GM19438 (cell line): ENCODE measurements around the gene TRAF7.

Experiments
- ATAC-seq: cut with Tn5 transposase; IDR thresholded peaks from one replicate; pipeline ENCODE4 v1.9.1; 2021; ENCODE audit warnings: low read depth; ENCODE audit not compliant: unreplicated experiment

TRAF7 gene

GRCh38 chr16:2163211-2163881 lies 7.8 kb downstream of the TRAF7 start:
- no peak for ATAC-seq

- ATAC-seq, result no peak
These were observed 10.3 kb downstream of the TRAF7 start for GRCh38 chr16:2165861-2166260.

GRCh38 chr16:2166263-2167067 lies 10.9 kb downstream of the TRAF7 start:
- ATAC-seq, result no peak

GRCh38 chr16:2167068-2167638 lies 11.6 kb downstream of the TRAF7 start:
- ATAC-seq, result no peak

GRCh38 chr16:2170080-2170479 lies 14.5 kb downstream of the TRAF7 start:
- ATAC-seq, result no peak

GRCh38 chr16:2170587-2171435 lies 15.2 kb downstream of the TRAF7 start:
- no peak for ATAC-seq

- ATAC-seq, result no peak
These were observed 16.1 kb downstream of the TRAF7 start for GRCh38 chr16:2171601-2172178.

GRCh38 chr16:2172688-2173335 lies 17.2 kb downstream of the TRAF7 start:
- ATAC-seq, result no peak

GRCh38 chr16:2173366-2173765 lies 17.8 kb downstream of the TRAF7 start:
- ATAC-seq, result no peak

- ATAC-seq, result no peak
These were observed 18.3 kb downstream of the TRAF7 start for GRCh38 chr16:2173916-2174315.

- ATAC-seq, result no peak
These were observed 19.0 kb downstream of the TRAF7 start for GRCh38 chr16:2174396-2175131.

- ATAC-seq, result no peak
These were observed 19.9 kb downstream of the TRAF7 start for GRCh38 chr16:2175454-2175853.

GRCh38 chr16:2176047-2176446 lies 20.5 kb downstream of the TRAF7 start:
- ATAC-seq, result no peak

GRCh38 chr16:2177101-2177500 lies 21.5 kb downstream of the TRAF7 start:
- ATAC-seq, result no peak

GRCh38 chr16:2177561-2177960 lies 22.0 kb downstream of the TRAF7 start:
- no peak for ATAC-seq

GRCh38 chr16:2178321-2179106 lies 22.9 kb downstream of the TRAF7 start:
- no peak for ATAC-seq

GRCh38 chr16:2179107-2179501 lies 23.5 kb downstream of the TRAF7 start:
- ATAC-seq, result no peak

- no peak for ATAC-seq
These were observed 24.0 kb downstream of the TRAF7 start for GRCh38 chr16:2179576-2179975.

GRCh38 chr16:2180461-2180860 lies 24.9 kb downstream of the TRAF7 start:
- ATAC-seq, result no peak
